ENCODE results near the gene PAWR.
"Not testable (repeated sequence)": the region's sequence is repeated elsewhere in the genome, so short reads cannot be mapped to it uniquely, and the experiment has no call there.

PAWR gene

DNA sequence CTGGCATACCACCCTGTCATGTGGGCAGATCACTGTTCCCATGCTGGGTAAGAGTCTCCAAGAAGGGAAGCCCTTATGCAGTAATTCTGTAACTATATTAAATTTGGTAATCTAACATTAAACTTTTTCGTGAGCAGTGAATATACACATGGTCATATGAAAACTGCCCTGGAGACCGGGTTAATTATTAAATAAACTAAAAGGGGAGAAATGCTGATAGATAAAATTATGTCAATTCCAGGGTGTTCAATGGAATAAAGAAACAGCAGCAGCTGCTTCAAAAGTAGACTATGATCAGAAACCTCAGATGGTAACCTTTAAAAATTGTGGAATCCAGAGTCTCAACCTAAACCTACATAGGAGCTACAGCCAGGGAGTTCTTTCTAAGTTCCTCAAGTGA is 100.0 kb downstream of the PAWR start:
- DNase-seq (ENCODE audit: low spot score), result no peak

- no peak for DNase-seq (ENCODE audit: low spot score)
These were observed 103.4 kb downstream of the PAWR start for GRCh38 chr12:79587368-79587767.

DNA sequence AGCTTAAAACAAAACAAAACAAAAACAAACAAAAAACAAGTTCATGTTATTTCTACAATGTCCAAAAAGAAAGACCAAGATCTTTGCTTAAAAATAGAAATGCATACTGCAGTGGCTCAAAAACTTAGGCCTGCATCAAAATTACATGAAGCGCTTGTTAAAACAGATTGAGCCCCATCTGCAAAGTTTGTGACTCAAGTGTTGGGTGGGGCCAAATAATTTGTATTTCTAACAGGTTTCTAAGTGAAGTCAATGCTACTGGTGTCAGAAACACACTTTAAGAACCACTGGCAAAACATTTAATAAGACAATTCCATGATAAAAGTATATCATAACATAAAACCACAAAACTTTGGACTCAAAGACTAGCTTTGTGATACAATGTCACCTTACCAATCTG is 105.6 kb downstream of the PAWR start:
- no peak for DNase-seq (ENCODE audit: low spot score)

DNA sequence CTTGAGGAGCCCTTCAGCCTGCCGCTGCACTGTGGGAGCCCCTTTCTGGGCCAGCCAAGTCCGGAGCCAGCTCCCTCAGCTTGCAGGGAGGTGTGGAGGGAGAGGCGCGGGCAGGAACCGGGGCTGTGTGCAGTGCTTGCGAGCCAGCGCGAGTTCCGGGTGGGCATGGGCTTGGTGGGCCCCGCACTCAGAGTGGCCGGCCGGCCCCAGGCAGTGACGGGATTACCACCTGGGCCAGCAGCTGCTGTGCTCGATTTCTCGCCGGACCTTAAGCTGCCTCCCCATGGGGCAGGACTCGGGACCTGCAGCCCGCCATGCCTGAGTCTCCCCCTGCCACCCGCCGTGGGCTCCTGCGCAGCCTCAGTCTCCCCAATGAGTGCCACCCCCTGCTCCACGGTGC is 116.9 kb downstream of the PAWR start:
- no peak for DNase-seq (ENCODE audit: low spot score)

- no peak for DNase-seq (ENCODE audit: low spot score)
These were observed 121.1 kb downstream of the PAWR start for GRCh38 chr12:79569679-79570078.

- DNase-seq (ENCODE audit: low spot score), result no peak
These were observed 123.6 kb downstream of the PAWR start for GRCh38 chr12:79567175-79567563.

GRCh38 chr12:79566452-79567174 is 124.2 kb downstream of the PAWR start:
- peak; percentile 14 for DNase-seq (ENCODE audit: low spot score)

DNA sequence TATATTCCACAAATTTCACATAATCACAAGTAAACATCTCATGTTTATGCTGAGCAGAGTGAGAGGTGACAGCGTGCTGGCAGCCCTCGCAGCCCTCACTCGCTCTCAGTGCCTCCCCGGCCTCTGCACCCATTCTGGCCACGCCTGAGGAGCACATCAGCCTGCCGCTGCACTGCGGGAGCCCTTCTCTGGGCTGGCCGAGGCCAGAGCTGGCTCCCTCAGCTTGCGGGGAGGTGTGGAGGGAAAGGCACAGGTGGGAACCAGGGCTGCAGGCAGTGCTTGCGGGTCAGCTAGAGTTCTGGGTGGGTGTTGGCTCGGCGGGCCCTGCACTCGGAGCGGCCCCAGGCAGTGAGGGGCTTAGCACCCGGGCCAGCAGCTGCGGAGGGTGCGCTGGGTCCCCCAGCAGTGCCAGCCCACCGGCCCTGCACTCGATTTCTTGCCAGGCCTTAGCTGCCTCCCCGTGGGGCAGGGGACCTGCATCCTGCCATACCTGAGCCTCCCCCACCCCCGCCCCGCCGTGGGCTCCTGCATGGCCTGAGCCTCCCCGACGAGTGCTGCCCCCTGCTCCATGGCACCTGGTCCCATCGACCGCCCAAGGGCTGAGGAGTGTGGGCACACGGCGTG is 125.9 kb downstream of the PAWR start:
- DNase-seq (ENCODE audit: low spot score), result not testable (repeated sequence)

GRCh38 chr12:79563021-79563740 is 127.6 kb downstream of the PAWR start:
- DNase-seq (ENCODE audit: low spot score), result no peak

GRCh38 chr12:79561401-79562132 is 129.2 kb downstream of the PAWR start:
- DNase-seq (ENCODE audit: low spot score), result no peak

DNA sequence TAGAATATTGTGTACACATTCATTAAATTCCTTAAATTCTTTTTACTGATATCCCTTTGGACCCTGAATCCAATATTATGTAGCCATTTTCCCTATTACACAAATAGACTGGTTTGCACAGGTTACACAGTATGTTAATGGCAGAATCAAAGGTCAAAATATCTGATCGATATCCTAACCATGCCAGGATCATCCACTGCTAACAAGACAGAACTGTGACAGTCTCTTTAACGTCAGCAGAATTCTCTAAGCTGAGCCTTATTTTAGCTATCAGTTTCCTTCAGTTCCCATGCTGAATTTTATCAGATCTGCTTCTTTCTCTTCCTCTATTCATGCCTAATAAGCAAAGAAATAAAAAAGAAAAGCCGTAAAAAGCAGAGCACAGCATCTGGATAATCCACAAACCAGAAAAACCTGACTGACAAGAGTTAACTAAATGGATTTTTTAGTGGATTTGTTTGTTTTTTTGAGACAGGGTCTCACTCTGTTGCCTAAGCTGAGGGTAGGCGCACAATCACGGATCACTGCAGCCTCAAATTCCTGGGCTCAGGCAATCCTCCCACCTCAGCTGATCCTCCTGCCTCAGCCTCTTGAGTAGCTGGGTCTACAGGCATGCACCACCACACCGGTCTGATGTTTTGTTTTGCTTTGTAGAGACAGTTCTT is 130.4 kb downstream of the PAWR start:
- DNase-seq (ENCODE audit: low spot score), result no peak

DNA sequence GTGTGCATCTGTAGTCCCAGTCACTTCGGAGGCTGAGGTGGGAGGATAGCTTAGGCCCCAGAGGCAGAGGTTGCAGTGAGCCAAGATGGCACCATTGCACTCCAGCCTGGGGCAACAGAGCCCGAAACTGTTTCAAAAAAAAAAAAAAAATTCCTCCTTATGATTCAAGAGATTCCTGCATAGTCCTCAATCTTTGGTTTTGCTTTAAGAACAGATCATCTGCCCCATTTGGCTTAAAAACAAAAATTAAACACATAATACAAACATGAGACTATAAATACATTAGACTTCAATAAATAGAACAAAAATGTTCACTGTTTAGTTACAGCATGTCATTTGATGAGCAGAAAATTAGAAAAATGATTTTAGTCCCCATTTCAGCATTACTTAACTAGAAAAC is 131.2 kb downstream of the PAWR start:
- no peak for DNase-seq (ENCODE audit: low spot score)

- DNase-seq (ENCODE audit: low spot score), result no peak
These were observed 131.8 kb downstream of the PAWR start for GRCh38 chr12:79558924-79559469.

- no peak for DNase-seq (ENCODE audit: low spot score)
These were observed 133.0 kb downstream of the PAWR start for GRCh38 chr12:79557690-79558315.

DNA sequence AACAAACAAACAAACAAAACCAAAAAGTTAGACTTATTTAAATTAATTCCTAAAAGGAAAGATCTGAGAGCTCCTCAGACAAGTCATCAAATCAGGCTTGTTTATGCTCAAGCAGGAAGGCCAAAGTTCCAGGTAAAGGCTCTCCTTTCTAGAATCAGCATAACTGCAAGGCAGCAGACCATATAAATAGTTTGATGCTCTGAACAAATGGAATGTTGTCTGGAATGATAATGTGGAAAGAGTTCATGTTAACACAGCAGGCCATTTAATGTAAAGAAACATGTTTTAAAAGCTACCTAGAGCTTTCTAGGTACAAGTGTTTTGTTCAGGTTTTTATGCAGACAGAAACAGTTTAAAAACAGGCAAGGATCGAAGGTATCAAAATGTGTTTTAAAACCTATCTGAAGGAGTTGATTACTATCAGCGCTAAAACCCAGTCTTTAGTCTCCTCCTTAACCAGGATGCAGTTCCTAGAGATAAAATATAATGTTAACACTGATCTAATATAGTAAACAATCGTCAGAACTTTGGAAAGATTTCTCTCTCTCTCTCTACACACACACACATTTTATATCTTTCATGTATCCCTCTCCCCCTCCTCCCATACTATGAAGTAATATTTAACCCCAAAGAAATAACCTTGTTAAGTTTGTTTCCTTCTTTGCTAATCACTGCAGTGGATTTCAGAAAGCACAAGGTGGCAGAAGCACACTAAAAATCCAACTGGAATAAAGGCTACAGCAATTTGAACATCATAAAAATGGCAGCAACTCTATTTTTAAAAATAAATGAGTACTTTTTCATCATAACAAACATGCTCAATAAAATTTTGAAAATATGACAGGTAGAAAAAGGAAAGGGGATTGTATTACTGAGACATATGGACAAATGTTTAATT is 135.5 kb downstream of the PAWR start:
- DNase-seq (ENCODE audit: low spot score), result no peak

DNA sequence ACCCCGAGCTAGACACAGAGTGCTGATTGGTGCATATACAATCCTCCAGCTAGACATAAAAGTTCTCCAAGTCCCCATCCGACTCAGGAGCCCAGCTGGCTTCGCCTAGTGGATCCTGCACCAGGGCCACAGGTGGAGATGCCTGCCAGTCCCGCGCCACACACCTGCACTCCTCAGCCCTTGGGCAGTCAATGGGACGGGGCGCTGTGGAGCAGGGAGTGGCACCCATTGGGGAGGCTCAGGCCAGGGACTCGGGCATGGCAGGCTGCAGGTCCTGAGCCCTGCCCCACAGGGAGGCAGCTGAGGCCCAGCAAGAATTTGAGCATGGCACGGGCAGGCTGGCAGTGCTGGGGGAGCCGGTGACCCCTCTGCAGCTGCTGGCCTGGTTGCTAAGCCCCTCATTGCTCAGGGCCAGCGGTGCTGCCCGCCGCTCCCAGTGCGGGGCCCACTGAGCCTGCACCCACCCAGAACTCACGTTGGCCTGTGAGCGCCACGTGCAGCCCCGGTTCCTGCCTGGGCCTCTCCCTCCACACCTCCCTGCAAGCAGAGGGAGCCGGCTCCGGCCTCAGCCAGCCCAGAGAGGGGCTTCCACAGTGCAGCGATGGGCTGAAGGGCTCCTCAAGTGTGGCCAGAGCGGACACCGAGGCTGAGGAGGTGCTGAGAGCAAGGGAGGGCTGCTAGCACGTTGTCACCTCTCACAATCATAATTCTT is 136.7 kb downstream of the PAWR start:
- DNase-seq (ENCODE audit: low spot score), result no peak

DNA sequence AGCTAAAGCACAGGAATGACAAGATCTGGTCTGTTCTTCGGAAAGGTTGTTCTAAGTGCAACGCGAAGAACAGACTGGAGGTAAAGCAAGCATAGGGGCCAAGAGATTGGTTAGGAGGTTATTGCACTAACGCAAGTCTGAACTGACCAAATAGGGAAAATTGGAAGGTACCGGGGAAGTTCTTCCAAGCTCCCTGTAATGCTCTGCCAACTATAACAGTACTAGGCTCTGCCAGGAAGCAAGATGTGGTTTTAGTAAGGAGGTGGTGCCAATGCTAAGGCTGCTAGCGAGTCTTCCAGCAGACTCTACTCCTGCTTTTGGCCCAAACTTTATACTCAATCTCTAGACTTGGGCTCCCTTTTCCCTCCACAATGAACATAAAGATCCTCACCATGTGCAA is 138.6 kb downstream of the PAWR start:
- DNase-seq (ENCODE audit: low spot score), result no peak

- DNase-seq (ENCODE audit: low spot score), result no peak
These were observed 141.1 kb downstream of the PAWR start for GRCh38 chr12:79549531-79550271.

DNA sequence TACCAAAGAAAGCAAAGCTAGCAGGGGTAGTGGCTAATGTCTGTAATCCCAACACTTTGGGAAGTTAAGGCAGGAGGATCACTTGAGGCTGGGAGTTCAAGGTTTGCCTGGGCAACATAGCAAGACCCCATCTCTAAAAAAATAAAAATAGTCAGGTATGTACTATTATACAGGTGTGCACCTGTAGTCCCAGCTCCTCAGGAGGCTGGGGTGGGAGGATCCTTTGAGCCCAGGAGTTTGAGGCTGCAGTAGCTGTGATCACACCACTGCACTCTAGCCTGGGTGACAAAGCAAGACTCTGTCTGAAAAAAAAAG is 142.2 kb downstream of the PAWR start:
- DNase-seq (ENCODE audit: low spot score), result no peak

Measured in germinal center (tissue), 1 donor.